Activated naive CD4-positive, alpha-beta T cell (primary cell): ENCODE results near the gene KRTAP3-2.
"Not testable (repeated sequence)": the region's sequence is repeated elsewhere in the genome, so short reads cannot be mapped to it uniquely, and the experiment has no call there.

Source experiments
- DNase-seq, 4 experiments: peaks; one replicate each; lab custom pipeline; 2025; lab: John Stamatoyannopoulos, UW

KRTAP3-2 gene

GRCh38 chr17:40999563-40999962, at the start of gene KRTAP3-2:
Gene KRTAP3-2, minus strand, starts transcription at chr17:40999906. Its CDS starts 53 bp downstream, at chr17:40999853.
- not testable (repeated sequence) for DNase-seq

GRCh38 chr17:41049110-41049509, 49.4 kb upstream of the KRTAP3-2 start:
- no peak for DNase-seq

DNA sequence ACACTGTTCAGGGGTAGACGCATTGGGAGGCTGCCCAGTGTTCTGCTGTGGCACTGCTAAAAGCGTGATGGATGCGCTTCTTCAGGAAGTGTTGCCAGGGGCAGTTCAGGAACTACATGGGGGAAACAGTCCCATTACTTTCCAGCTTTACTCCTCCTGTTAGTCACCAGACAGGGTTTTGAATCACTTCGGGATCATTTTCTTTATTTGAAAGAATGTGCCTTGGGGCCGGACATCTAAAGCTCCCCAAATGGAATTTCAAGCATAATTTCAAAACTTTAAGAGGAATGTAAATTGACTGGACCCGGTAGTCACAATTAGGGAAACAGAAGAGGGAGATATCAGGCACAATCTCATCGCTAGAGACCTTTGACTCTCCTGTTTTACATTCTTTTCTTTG, 48.7 kb upstream of the KRTAP3-2 start:
- no peak for DNase-seq

- not testable (repeated sequence) for DNase-seq
Measured at GRCh38 chr17:41046735-41047465, 47.2 kb upstream of the KRTAP3-2 start, which contains the start of gene KRTAP2-1. Gene KRTAP2-1, minus strand, starts transcription at chr17:41047316. Its CDS starts 49 bp downstream, at chr17:41047267.

DNA sequence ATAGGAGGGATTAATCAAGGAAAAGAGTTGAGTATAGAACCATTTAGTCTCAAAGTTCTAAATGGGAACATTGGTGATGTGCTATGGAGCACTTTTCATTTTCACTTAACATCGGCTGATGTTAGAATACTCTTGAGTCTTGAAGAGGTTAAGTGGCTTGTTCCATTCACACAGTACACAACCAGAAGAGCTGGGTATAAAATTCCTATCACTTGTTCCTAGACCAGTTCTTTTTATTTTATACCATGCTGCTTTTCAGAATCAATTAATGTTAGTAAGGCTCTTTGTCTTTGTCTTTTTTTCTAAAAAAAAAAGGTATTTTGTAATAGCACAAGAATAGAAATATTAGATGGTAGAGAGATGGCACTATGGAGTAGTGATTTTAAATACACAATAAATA, 43.2 kb upstream of the KRTAP3-2 start:
- DNase-seq = no peak

DNA sequence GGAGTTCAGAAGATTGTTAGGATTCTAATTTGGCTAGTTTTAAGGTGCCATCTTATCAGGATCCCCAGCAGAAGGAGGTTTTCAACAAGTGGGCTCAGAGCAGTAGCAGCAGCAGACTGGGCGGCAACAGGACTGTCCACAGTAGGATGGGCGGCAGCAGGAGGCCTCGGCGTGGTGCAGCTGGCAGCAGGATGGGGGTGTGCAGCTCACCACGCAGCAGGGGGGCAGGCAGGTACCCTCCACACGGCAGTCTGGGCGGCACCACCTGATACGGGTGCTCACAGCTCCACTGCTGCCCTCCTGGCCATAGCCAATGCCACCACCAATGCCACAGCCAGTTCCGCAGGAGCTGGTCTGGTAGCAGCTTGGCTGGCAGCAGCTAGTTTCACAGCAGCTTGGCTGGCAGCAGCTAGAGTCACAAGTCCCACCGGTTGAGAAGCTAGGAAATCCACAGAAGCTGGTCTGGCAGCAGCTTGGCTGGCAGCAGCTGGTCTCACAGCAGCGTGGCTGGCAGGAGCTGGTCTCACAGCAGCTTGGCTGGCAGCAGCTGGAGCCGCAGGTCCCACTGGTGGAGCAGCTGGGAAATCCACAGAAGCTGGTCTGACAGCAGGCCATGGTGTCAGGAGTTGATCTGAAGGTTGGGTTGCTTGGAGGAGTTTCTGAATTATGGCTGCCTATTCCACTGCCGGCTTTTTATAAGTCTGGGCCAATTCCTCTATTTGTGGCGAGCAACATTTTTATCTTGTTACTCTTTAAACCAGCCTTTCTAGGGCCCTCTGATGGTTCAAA, 41.3 kb upstream of the KRTAP3-2 start, which contains the start of gene KRTAP1-1:
Gene KRTAP1-1, minus strand, starts transcription at position 668 of the 789 bp plus-strand sequence. Its CDS starts 53 bp downstream, at position 615.
- not testable (repeated sequence) for DNase-seq

DNA sequence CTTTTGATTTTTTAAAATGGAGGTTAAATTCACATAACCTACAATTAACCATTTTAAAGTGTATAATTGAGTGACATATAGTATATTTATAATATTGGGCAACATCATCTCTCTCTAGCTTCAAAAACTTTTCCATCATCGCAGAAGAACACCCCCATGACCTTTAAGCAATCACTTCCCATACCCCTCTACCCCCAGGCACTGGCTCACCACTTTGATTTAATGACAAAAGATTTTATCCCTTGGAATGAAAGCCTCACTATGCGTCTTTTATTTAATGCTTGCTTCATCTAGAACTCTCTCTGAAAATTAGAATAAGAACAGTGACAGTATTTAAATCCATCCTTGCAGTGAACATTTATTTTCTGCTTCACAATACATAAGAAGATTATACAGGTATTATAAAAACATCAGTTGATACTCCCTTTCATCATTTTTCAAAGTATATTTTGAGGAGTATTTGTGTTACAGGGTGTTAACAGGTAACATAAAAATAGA, 38.2 kb upstream of the KRTAP3-2 start:
- DNase-seq = no peak

- DNase-seq = not testable (repeated sequence)
Measured at GRCh38 chr17:41034346-41034935, 34.7 kb upstream of the KRTAP3-2 start, which contains the start of gene KRTAP1-3. Gene KRTAP1-3, minus strand, starts transcription at chr17:41034874. Its CDS starts 53 bp downstream, at chr17:41034821.

DNA sequence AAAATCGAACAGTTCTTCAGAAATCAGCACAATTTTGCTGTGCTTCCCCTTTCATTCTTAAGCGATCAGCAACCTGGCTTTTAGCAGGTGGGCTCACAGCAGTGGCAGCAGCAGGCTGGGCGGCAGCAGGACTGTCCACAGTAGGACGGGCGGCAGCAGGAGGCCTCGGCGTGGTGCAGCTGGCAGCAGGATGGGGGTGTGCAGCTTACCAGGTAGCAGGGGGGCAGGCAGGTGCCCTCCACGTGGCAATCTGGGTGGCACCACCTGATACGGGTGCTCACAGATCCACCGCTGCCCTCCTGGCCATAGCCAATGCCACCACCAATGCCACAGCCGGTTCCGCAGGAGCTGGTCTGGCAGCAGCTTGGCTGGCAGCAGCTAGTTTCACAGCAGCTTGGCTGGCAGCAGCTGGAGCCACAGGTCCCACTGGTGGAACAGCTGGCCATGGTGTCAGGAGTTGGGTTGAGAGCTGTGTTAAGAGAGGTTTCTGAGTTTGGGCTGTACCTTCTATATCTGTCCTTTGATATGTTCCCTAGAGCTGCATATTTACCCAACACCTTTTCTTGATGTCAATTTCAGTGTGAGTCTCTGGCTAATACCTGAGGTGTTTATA, 30.0 kb upstream of the KRTAP3-2 start, which contains the start of gene KRTAP1-4:
Gene KRTAP1-4, minus strand, starts transcription at position 563 of the 613 bp plus-strand sequence. Its CDS starts 117 bp downstream, at position 446.
- DNase-seq = no peak

- DNase-seq = no peak
Measured at GRCh38 chr17:41026715-41027471, 27.2 kb upstream of the KRTAP3-2 start, which contains the start of gene KRTAP1-5. Gene KRTAP1-5, minus strand, starts transcription at chr17:41027208. Its CDS starts 53 bp downstream, at chr17:41027155.

DNA sequence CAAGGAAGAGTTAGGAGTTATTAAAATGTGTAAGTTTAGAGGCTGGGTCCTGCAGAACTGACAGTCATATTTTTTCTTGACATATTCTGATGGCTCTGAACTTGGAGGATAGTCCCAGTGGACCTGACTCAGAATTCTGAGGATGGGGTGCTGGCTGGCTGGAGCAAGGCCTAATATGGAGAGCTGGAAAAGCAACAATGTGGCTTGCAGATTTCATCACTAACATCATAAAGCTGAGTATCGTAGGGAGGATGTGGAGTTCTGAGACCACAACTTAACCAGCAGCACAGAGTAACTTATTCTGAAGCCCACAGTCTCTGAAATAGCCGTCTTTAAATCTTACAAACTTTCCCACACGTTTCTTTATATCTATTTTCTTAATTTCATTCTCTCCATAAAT, 25.0 kb upstream of the KRTAP3-2 start:
- no peak for DNase-seq

- no peak for DNase-seq
Measured at GRCh38 chr17:41020336-41020735, 20.6 kb upstream of the KRTAP3-2 start.

DNA sequence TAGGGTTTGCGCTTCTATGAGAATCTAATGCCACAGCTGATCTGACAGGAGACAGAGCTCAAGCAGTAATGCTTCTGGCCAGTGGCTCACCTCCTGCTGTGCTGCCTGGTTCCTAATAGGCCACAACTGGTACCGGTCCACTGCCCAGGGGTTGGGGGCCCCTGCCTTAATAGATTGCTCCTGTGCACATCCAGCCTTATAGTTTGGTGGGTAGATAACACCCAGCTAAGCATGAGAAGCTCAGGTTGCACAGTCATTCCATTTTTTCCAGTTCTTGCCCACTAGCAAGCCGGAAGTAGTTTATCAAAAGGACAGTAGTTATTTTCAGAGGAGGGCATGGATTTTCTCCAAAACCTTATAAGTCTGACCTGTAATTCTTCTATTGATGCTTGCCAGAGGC, 19.7 kb upstream of the KRTAP3-2 start:
- DNase-seq = no peak

GRCh38 chr17:41018541-41018940, 18.8 kb upstream of the KRTAP3-2 start:
- no peak for DNase-seq

- no peak for DNase-seq
Measured at GRCh38 chr17:41016578-41017215, 17.0 kb upstream of the KRTAP3-2 start.

DNA sequence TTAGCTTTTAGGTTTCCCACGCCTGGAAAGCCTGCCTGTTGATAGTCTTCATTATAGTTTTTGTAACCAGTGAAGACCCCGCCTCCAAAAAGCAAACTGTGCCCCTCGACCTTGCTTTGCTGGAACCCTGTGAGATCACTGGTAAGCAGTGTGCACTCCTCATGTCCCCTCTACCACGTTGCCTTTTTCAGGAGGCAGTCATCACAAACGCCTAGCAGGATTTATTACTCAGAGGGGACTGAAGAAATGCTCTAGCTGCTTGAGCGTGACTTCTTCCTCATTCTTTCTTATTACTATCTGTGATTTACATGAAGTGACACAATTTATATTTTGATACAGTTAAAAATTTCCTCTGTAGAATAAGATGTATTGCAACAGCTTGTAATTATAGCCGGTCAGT, 15.7 kb upstream of the KRTAP3-2 start:
- DNase-seq = no peak

DNA sequence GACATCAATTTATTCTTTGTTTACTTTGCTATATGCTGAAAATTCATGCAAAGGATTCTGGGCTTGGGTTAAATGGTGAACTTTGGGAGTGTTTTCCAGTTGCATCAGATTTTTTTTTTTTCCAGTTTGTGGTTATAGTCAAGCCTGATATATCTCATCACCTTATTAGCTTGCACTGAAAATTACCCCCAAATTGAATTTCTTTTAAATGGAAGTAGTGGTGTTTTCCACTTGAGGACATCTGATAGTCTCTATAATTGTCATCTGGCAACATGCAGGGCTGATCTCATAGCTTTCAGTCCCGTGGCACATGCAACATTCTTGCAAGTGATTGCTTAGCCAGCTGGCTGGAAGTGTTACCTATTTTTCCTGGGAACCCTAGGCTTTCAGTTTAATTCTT, 13.9 kb upstream of the KRTAP3-2 start:
- DNase-seq = no peak

- DNase-seq = no peak
Measured at GRCh38 chr17:41013181-41013580, 13.5 kb upstream of the KRTAP3-2 start.

DNA sequence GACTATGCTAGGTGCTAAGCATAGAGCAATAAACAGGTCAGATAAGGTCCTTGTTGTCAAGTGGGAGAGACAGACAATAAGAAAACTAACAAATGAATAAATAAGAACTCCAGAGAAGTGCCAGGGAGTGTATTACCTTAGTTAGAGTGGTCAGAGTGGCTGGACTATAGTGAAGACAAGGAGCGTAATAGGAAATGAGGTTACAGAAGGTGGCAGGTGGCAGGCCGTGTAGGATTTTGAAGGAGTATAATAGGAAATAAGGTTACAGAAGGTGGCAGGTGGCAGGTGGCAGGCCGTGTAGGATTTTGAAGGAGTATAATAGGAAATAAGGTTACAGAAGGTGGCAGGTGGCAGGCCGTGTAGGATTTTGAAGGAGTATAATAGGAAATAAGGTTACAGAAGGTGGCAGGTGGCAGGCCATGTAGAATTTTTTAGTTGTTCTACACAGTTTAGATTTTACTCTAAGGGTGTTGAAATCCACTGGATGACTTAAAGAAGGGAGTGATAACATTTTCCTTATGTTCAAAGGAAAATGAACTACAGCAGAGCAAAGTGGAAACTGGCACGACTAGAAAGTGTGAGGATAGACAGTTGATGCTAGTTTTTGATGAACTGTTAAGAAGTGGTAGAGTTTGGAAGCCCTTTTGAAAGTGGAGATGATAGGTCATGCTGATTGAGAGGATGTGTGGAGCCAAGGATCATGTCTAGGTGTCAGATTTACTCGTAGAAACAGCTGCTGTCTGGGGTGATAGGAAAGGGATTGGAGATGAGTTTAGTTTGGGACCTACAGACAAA, 12.8 kb upstream of the KRTAP3-2 start:
- no peak for DNase-seq
